ENCODE measurements around the gene LAMA5.

- TF ChIP-seq CTCF (conservative IDR thresholded peaks at IDR 0.05; ENCODE audit: low read depth in 2 of 2) (no peak), POLR2AphosphoS5 (IDR thresholded peaks at IDR 0.05; ENCODE audit: low read depth) (no peak), ZNF114 (CRISPR knock-in tag; IDR thresholded peaks at IDR 0.05) (no peak), JUNB (IDR thresholded peaks at IDR 0.05; ENCODE audit: unreplicated experiment) (no peak), REST (IDR thresholded peaks at IDR 0.05; ENCODE audit: unreplicated experiment) (no peak), EZH2 (IDR thresholded peaks at IDR 0.05; ENCODE audit: low read depth, unreplicated experiment) (no peak), EZH2phosphoT487 (IDR thresholded peaks at IDR 0.05; ENCODE audit: unreplicated experiment) (no peak), STAT1 (IDR thresholded peaks at IDR 0.05; ENCODE audit: unreplicated experiment) (no peak), ETS1 (IDR thresholded peaks at IDR 0.05) (no peak), NANOG (IDR thresholded peaks at IDR 0.05; ENCODE audit: borderline replicate concordance) (no peak)
These were observed 44.5 kb upstream of the LAMA5 start for GRCh38 chr20:62411479-62412193.

Data from GM23338 (cell line).